KBM-7 (cell line): ENCODE measurements around the gene KRTAP10-3.
"Not testable (repeated sequence)": the region's sequence is repeated elsewhere in the genome, so short reads cannot be mapped to it uniquely, and the experiment has no call there.

ENCODE experiments used
- DNase-seq: peaks from one replicate; pipeline ENCODE4 v3.0.0-alpha.2; 2015
- in situ Hi-C: fragments of 300-500 bp; cut with MboI; formaldehyde crosslinking; loops from 2 replicates; pipeline ENCODE4 v1.14.3; 2020; ENCODE audit warnings: low sequenced_read_pairs, low pct_unique_long_range_greater_than_20kb, mixed read lengths

Gene KRTAP10-3

DNA sequence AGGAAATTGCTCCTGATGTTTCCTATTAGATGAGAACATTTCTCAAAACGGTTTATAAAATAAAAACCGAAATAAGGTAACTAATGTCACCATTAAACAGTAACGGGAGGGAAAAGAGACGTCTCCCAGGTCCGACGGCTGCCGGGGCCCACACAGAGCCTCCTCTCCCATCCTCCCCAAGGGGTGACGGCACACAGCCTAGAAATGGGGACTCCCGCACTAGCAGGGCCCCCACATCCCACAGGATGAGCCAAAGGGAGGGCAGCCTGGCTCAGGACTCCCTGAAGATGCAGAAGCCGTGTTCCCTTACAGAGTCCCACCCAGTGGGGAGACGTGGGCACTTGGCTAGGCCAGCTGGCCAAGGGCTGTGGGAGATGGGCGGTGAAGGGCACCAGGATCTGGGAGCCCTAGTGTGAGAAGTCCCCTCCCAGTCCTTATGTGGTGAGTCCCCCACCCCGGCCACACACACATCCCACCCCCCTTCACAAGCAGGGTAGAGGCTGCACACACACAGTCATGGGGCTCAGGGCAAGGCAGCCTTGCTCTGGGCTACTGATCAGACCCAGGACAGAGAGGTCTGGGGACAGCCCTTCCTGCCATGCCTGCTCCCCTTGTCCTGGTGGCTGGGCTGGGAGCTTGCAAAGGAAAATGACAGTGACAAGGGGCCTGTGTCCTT, 3.3 kb downstream of the KRTAP10-3 start:
- in situ Hi-C loops, result loop anchor here (25.0 kb wide), 1 partner anchor 93 kb away; the partner anchor contains the start of gene LRRC3
- DNase-seq, result no peak

DNA sequence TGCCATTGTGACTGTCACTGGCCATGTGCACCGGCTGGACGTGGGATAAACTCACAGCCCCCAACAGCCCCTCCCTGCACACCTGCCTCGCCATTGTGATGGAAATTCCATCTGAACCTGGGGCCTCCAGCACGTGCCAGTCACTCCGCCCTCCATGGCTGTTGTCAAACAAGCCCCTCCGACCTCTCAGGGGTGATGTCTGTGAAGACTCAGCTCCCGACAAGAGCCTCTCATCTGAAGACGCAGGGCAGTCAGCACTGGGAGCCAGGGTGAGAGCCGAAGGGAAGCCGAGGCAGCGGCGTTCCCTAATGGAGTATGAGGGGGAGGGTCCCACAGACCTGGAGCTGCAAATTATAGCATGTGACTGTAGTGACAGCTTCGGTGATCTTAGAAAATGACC, 5.9 kb downstream of the KRTAP10-3 start:
- no peak for DNase-seq
- in situ Hi-C loops, result loop anchor here (25.0 kb wide), 1 partner anchor 90 kb away; the partner anchor contains the start of gene LRRC3

DNA sequence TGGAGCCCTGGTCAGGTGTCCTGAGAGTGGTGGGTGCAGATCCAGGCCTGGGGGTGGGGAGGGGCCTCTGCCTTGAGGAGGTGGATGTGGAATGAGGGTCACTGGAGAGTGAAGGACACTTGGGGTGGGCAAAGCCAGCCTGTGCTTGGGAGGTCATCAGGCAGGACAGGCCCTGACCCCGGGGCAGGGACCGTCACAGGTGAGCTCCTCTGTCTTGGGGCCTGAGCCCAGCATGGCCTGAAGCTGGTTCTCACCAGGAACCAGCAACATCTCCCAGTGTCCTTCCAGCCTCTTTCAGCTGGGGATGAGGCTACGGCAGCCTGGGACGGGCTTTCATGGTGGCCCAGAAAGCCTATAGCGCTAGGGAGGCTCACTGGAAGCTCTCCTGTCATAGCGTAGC, 6.5 kb downstream of the KRTAP10-3 start:
- in situ Hi-C loops, result loop anchor here (25.0 kb wide), 1 partner anchor 90 kb away; the partner anchor contains the start of gene LRRC3

DNA sequence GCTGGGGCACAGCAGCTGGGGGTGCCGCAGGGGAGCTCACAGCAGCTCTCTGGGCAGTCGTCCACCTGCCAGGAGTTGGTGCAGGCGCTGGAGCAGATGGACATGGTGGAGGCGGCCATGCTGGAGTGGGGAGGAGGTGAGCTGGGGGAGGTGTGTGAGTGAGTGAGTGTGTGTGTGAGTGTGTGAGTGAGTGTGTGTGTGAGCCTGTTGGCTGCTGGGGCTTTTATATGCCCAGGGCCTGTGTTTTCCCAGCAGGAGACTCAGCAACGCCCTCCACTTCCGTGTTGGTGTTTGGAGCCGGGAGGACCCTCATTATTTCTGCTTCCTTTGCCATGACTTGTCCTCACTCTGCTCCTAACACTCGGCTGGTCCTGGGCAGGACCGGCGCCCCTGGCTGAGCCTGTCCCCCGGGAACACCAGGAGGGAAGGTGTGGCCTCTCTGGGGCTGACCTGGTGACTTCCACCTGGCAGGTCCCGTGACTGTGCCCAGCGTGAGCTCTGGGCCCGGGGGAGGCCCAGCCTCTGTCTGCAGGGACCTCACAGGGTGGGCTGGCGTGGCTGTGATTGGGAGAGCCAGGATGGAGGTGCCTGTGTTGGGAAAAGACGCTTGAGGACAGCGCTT, 7.1 kb downstream of the KRTAP10-3 start, which contains the start of gene KRTAP10-2:
Gene KRTAP10-2 (minus strand): TSS at position 166 of the 622 bp plus-strand sequence. CDS start 47 bp downstream, at position 119.
- in situ Hi-C loops, result loop anchor here (25.0 kb wide), 1 partner anchor 89 kb away; the partner anchor contains the start of gene LRRC3
- DNase-seq, result no peak

More for the DNA sequence above, 6.5 kb downstream of the KRTAP10-3 start:
- DNase-seq, result no peak

DNA sequence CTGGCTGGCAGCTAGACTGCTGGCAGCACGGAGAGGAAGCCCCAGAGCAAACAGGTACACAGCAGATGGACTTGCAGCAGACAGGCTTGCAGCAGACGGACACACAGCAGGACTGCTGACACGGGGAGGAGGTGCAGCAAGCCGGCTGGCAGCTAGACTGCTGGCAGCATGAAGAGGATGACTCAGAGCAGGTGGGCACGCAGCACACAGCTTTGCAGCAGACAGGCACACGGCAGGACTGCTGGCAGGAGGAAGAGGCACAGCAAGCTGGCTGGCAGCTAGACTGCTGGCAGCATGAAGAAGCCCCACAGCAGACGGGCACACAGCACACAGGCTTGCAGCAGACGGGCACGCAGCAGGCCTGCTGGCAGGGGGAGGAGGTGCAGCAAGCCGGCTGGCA, 7.8 kb downstream of the KRTAP10-3 start:
- DNase-seq, result no peak
- in situ Hi-C loops, result loop anchor here (25.0 kb wide), 1 partner anchor 89 kb away; the partner anchor contains the start of gene LRRC3

DNA sequence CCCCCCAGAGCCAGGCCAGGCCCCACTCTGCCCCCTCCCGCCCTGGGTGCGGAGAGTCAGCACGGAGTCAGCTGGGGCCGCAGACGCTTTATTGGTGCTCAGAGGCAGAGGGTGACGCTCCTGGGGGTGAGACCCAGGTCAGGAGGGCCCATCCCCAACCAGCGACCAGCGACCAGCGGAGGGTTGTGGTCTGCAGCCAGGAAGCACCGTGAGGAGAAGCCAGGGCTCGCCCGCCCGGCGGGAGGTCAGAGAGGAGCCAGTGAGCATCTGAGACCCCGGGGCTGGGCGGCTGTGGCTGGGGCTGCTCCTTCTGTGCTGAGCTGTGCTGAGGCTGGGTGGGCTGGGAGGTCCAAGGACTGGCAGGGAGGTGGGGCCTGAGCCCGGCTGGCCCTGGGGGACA, 8.3 kb downstream of the KRTAP10-3 start:
- DNase-seq, result not testable (repeated sequence)
- in situ Hi-C loops, result loop anchor here (25.0 kb wide), 1 partner anchor 88 kb away; the partner anchor contains the start of gene LRRC3

DNA sequence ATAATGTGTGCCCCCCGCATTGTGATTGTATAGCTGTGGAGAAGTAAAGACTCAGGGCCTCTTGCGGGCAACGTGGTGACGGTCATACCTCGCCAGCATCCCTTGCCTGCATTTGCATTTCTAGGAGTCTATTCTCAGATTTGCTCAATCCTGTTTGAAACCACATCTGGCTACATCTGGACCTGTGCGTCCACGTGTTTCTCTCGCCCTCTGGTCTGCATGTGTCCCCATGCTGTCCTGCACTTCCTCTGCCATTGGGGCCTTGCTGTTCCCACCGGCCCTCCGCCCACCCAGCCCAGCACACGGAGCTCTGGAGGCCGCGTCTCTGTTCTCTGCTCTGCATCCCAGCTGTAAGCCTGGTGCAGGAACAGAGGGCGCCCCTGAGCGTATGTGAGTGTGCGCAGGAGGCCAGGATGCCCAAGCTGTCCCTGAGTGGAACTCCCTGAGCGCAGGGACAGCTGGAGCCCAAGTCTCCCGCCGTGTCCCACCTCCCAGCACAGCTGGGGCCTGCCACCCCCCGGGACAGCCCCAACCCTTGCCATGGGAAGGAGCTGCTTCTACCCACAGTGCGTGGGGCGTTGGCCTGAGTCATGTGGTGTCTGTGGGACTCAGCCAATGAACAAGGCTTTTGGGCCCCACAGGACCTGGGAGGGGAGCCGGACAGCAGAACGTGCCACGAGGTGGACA, 8.9 kb downstream of the KRTAP10-3 start:
- DNase-seq, result no peak

DNA sequence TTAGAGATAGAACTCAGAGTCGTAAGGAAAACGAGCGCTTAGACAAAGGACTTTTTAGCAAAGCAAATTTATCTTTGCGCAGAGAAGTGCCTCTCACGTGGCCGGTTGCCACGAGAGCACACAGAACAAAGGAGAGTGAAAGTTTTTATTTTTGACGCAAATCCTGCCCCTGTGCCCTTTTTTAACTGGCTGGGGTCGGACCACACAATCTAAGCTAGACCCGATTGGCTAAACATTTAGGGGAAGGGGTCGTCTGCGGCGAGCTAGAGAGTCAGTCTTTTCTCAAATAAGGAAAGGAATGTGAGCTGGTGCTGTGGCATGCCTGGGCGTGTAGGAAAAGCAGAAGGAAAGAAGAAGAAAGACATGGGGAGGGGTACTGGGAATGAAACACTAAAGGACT, 9.7 kb downstream of the KRTAP10-3 start:
- in situ Hi-C loops, result loop anchor here (25.0 kb wide), 1 partner anchor 188 kb away; no protein-coding TSS in a partner anchor
- no peak for DNase-seq

More for the DNA sequence above, 8.9 kb downstream of the KRTAP10-3 start:
- in situ Hi-C loops, result loop anchor here (25.0 kb wide), 2 partner anchors 87 to 188 kb away; partner anchors contain the start of gene LRRC3

DNA sequence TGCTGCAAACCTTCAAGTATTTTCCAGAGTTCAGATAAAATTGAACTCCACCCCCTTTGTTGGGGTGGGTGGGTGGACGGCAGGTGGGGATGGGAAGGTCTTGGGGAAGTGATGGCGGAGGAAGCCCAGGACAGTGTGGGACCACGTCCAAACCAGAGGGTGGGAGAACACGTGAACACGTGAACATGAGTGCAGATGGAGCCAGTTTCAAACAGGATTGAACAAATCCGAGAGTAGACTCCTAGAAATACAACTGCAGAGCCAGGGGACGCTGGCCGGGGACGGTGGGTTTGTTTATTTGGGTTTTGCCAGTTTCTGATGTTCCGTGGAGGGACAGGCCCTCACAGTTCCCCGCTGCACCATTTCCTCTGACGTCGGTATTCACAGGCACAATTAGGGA, 10.2 kb downstream of the KRTAP10-3 start:
- in situ Hi-C loops, result loop anchor here (25.0 kb wide), 1 partner anchor 189 kb away; no protein-coding TSS in a partner anchor
- DNase-seq, result no peak

DNA sequence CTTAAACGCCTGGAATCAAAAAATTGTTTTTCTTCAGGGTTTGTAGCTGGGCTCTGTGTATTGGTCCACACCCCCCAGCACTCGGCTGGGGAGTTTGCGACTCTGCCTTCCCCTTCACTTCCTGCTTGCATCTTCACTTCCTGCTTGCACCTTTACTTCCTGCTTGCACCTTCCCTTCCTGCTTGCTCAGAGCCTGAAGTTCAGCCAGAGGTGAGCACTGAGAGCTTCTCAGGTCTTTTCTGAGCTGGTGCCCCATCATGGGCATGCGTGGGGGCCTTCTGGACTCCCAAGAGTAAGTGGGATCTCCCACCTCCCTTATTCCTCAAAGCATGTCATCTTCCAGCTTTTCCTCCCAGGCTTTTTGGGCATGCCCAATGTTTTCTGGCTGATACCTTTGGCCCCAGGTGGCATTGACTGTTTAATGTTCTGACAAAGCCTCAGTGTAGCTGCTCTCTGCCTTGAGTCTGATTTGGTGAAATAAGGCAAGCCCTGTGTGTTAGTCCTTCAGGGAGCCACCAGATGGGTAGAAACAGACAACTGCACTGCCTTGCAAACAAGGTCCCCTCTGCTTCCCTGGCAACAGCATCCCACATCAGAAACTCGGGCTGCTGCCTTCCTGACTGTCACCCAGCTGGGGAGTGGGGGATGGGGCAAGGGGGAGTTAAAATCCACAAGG, 10.8 kb downstream of the KRTAP10-3 start:
- DNase-seq, result no peak
- in situ Hi-C loops, result loop anchor here (25.0 kb wide), 1 partner anchor 190 kb away; no protein-coding TSS in a partner anchor

DNA sequence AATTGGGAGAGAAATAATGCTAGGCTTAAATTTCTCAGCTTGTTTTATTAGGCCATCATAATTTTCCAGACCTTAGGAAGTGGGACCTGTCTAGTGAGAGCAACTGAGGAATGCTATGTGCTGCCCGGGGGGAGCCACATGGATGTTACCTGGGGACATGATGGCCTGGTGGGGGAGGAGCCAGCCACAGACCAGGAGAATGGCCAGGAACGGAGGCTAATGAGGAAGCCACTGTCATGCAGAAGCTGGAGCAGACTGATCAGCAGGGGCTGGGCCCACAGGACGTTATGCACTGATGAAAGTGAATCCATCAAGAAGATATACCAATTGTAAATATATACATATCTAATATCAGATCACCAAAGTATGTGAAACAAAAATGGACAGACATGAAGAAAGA, 14.0 kb downstream of the KRTAP10-3 start:
- in situ Hi-C loops, result loop anchor here (25.0 kb wide), 1 partner anchor 193 kb away; no protein-coding TSS in a partner anchor
- DNase-seq, result no peak

DNA sequence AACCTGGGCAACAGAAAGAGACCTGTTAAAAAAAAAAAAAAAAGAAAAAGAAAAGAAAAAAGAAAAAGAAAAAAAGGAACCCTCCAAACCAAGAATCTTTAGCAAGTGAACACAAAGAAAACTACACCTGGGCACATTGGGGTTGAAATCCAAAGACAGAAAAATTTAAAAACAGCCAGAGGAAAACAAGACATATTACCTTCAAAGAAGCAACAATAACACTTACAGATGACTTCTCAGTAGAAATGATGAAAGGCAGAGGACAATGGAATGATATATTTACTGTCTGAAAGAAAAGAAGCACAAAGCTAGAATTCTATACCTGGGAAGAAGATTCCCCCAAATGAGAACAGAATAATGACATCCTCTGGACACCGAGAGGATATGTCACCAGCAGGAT, 15.9 kb downstream of the KRTAP10-3 start:
- no peak for DNase-seq
- in situ Hi-C loops, result loop anchor here (25.0 kb wide), 1 partner anchor 195 kb away; no protein-coding TSS in a partner anchor

DNA sequence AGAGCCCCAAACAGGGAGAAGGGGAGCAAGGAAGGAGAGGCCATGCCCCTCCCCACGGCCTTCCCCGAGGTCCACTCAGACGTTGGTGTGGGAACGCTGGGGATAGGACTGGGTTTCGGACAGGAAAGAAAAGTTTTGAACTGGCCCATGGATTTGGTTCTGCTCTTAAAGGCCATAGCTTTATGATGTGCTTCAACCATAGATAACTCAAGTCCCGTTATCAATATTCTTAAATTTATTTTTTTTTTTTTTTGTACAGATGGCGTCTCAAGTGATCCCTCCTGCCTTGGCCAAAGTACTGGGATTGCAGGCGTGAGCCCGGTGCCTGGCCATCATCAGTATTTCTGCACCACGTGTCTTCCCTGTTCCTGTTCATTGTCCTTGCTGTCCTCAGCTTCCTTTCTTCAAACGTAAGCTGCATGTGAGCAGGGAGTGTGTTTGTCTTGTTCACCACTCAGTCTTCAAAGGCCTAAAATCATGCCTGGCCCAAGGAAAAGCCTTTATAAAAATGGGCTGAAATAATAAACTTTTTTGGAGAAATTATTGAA, 17.8 kb downstream of the KRTAP10-3 start:
- in situ Hi-C loops, result loop anchor here (25.0 kb wide), 1 partner anchor 196 kb away; no protein-coding TSS in a partner anchor
- no peak for DNase-seq

DNA sequence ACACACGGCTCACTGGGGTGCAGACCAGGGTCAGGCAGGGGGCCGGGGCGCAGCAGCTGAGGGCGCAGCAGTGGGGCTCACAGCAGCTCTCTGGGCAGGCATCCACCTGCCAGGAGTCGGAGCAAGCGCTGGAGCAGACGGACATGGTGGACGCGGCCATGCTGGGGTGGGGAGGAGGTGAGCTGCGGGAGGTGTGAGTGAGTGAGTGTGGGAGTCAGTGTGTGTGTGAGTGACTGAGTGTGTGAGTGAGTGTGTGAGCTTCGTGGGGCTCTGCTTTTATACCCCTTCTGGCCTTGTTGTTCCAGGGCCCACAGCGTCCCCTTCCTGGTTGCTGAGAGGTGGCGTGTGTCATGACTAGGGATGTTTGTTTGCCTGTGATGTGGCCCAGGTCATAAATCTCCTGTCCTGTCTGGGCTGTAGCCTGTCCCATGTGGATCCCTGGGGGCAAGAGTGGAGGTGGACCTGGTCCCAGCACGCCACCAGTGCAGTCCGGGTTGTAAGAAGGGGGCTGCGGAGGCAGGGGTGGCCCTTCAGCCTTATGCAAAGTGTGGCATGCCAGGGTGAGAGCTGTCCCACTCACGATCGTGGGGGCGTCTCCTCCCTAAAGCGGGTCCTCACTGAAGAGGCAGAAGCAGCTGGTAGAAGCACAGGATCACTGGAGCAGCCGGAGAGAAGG, 18.5 kb downstream of the KRTAP10-3 start, which contains the start of gene KRTAP10-1:
Gene KRTAP10-1 (minus strand): TSS at position 205 of the 676 bp plus-strand sequence. CDS start 45 bp downstream, at position 160.
- in situ Hi-C loops, result loop anchor here (25.0 kb wide), 1 partner anchor 197 kb away; no protein-coding TSS in a partner anchor
- DNase-seq, result no peak

DNA sequence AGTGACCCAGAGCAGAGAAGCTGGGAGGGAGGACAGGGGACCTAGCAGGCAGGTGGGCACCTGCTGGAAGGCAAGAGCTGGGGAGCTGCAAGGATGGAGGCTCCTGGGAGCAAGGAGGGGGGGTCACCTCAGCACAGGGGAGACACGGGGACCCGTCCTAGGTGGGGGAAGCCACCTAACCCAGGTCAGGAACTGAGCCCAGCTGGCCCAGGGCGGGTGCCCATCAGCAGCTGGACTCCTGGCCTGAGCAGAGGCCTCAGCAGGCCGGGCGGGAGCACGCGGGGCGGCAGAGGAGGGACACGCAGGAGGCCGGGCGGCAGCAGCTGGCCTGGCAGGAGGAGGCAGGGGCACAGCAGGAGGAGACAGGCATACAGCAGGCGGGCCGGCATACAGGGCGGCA, 19.5 kb downstream of the KRTAP10-3 start:
- no peak for DNase-seq
- in situ Hi-C loops, result loop anchor here (25.0 kb wide), 1 partner anchor 198 kb away; no protein-coding TSS in a partner anchor

DNA sequence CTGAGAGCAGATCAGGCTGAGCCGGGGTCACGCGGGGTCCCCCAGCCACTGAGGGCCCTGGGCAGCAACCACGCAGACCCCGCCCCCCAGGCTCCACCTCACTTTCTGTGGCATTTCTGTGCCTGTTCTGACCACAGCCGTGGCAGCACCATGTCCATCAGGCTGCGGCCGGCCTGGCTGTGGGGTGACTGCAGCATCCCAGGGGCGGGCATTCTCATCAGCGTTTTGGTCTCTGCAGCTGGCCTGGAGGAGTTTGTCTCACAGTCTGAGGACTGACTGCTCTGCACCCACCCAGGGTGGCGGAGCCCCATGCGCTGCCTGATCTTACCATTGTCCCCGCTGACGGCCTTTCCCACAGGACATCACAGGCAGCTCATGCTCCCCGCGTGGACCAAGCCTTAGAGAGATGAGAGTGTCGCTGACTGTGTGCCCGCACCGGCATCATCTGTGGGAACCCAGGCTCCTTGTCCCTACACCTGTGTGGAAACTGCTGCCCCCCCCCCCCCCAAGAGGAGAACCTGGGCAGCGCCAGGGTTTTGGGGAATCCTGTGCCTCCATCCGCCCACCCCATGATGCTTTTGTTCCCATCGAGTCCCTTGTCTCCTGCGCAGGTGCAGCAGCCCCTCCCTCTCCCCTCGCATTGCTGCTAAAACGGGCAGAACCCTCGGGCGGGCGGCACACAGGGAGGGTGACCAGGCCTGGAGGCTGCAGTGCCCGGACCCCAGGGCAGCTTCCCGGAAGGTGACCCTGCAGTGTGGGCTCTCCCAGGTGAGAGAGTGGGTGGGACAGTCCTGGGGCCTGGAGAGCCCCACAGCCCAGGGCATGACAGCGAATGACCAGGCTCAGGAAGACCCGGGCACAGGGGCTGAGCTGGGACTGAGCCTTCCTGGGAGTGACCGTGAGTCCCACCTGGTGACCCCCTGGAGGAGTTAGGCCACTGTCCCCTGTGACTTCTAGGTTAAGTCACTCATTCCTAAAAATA, 20.4 kb downstream of the KRTAP10-3 start:
- DNase-seq, result no peak
- in situ Hi-C loops, result loop anchor here (25.0 kb wide), 1 partner anchor 199 kb away; no protein-coding TSS in a partner anchor
